ENCODE measurements around the gene PPIF. TPM values are rescaled to one million over a fixed set of nuclear protein-coding genes. Genes with fewer than 3 reads are reported as not detected.

Gene PPIF
- total RNA-seq, 4 donors from 2014 or later, result 0.26 to 22.6 (median 12.7) TPM

- peak; percentile 17 to 31 for DNase-seq
- TF ChIP-seq CTCF (IDR thresholded peaks at IDR 0.05), result no peak
- no peak for TF ChIP-seq POLR2A (IDR thresholded peaks at IDR 0.05)
- Histone ChIP-seq H3K36me3 (no peaks in the 10 kb centered on the region), H3K9me3 (no peaks in the 10 kb centered on the region), H3K27ac (no peak overlapping the region), H3K4me3 (no peak overlapping the region), H3K27me3 (no peaks in the 10 kb centered on the region), H3K4me1 (peaks cover 59 to 77% of the 10 kb centered on the region in 2 donors)
- intact Hi-C loops (cut with DNase I; ENCODE audit: low total_unique reads), result no loop called here
These were observed 55.7 kb downstream of the PPIF start for GRCh38 chr10:79402951-79403350.

- intact Hi-C loops (cut with DNase I; ENCODE audit: low total_unique reads), result no loop called here
- H3K4me3 ChIP-seq, result no peak overlapping the region
- H3K9me3 ChIP-seq, result no peaks in the 10 kb centered on the region
- no peaks in the 10 kb centered on the region for H3K27me3 ChIP-seq
- DNase-seq, result peak; percentile 44 to 61
- peaks cover 57 to 70% of the 10 kb centered on the region in 2 donors for H3K4me1 ChIP-seq
- H3K36me3 ChIP-seq, result no peaks in the 10 kb centered on the region
- no peak overlapping the region for H3K27ac ChIP-seq
- TF ChIP-seq POLR2A (IDR thresholded peaks at IDR 0.05) (no peak), CTCF (IDR thresholded peaks at IDR 0.05) (no peak)
These were observed 56.4 kb downstream of the PPIF start for GRCh38 chr10:79403441-79404230.

GRCh38 chr10:79404231-79404609 lies 57.0 kb downstream of the PPIF start:
- Histone ChIP-seq H3K27me3 (no peaks in the 10 kb centered on the region), H3K36me3 (no peaks in the 10 kb centered on the region), H3K4me3 (no peak overlapping the region), H3K4me1 (peaks cover 63 to 67% of the 10 kb centered on the region in 2 donors), H3K27ac (no peak overlapping the region), H3K9me3 (no peaks in the 10 kb centered on the region)
- intact Hi-C loops (cut with DNase I; ENCODE audit: low total_unique reads), result no loop called here
- peak; percentile 88 to 91 for DNase-seq
- TF ChIP-seq POLR2A (IDR thresholded peaks at IDR 0.05) (no peak), CTCF (IDR thresholded peaks at IDR 0.05) (peak in 1 of 4 experiments; percentile 18)

- Histone ChIP-seq H3K4me3 (no peak overlapping the region), H3K4me1 (peaks cover 66 to 67% of the 10 kb centered on the region in 2 donors), H3K27ac (no peak overlapping the region), H3K36me3 (no peaks in the 10 kb centered on the region), H3K27me3 (no peaks in the 10 kb centered on the region), H3K9me3 (no peaks in the 10 kb centered on the region)
- peak; percentile 19 to 20 for DNase-seq
- TF ChIP-seq POLR2A (IDR thresholded peaks at IDR 0.05) (no peak), CTCF (IDR thresholded peaks at IDR 0.05) (no peak)
- intact Hi-C loops (cut with DNase I; ENCODE audit: low total_unique reads), result no loop called here
These were observed 57.4 kb downstream of the PPIF start for GRCh38 chr10:79404690-79405131.

Other genes starting within 250 kb of the PPIF start
- 100 to 1,000 TPM in 1 of 4 donors, 10 to 100 TPM in 3; 32.8 to 122 (median 37.7) TPM for gene ZCCHC24, start 98.2 kb downstream of the PPIF start, total RNA-seq
- gene EIF5AL1, start 165.1 kb downstream of the PPIF start, total RNA-seq, result under 1 TPM in 3 of 4 donors, not detected in 1; 0.14 to 0.29 (median 0.26) TPM
- under 1 TPM in 2 of 4 donors, not detected in 2; 0.21 to 0.43 TPM for gene SFTPA2, start 212.9 kb downstream of the PPIF start, total RNA-seq